Measurements from ENCODE around the gene ENDOD1. TPM values are rescaled to one million over a fixed set of nuclear protein-coding genes. Genes with fewer than 3 reads are reported as not detected.
"Not testable (repeated sequence)": the region's sequence is repeated elsewhere in the genome, so short reads cannot be mapped to it uniquely, and the experiment has no call there.

The ENDOD1 gene
- total RNA-seq, 1 experiment from 2014 or later: 12.8 TPM

- Histone ChIP-seq H3K4me2 (ENCODE audit: low read depth, low read length, poor library complexity, severe bottlenecking) (no peak overlapping the region), H4K20me1 (ENCODE audit: insufficient read depth, low read depth, low read length) (peaks cover 6% of the 10 kb centered on the region; the same call in 1 of the 2 replicates), H3K9me3 (ENCODE audit: low read length) (no peaks in the 10 kb centered on the region)
These were observed 46.2 kb downstream of the ENDOD1 start for GRCh38 chr11:95135880-95136279.

GRCh38 chr11:95136747-95137146 is 47.1 kb downstream of the ENDOD1 start:
- not testable (repeated sequence) for H2AFZ ChIP-seq (ENCODE audit: low read length); H3K79me2 ChIP-seq (ENCODE audit: low read length); H3K9me3 ChIP-seq (ENCODE audit: low read length); H3K27ac ChIP-seq (ENCODE audit: low read length); H3K9ac ChIP-seq (ENCODE audit: low read length); H3K36me3 ChIP-seq (ENCODE audit: insufficient read depth, low read length); H3K27me3 ChIP-seq (ENCODE audit: low read length); H3K4me3 ChIP-seq (ENCODE audit: low read length); DNase-seq; H3K9me2 ChIP-seq (replicated peaks; ENCODE audit: insufficient read depth, low read length); H4K20me1 ChIP-seq (ENCODE audit: insufficient read depth, low read depth, low read length); H3K4me2 ChIP-seq (ENCODE audit: low read depth, low read length, poor library complexity, severe bottlenecking)
- H3K4me1 ChIP-seq (ENCODE audit: low read length): peaks cover 12% of the 10 kb centered on the region

More at GRCh38 chr11:95135880-95136279, 46.2 kb downstream of the ENDOD1 start:
- Histone ChIP-seq H3K27me3 (ENCODE audit: low read length) (no peaks in the 10 kb centered on the region), H3K36me3 (ENCODE audit: insufficient read depth, low read length) (no peaks in the 10 kb centered on the region), H3K79me2 (ENCODE audit: low read length) (no peaks in the 10 kb centered on the region), H3K4me1 (ENCODE audit: low read length) (peaks cover 12% of the 10 kb centered on the region), H3K9ac (ENCODE audit: low read length) (no peak overlapping the region), H2AFZ (ENCODE audit: low read length) (no peak overlapping the region), H3K4me3 (ENCODE audit: low read length) (no peak overlapping the region), H3K27ac (ENCODE audit: low read length) (no peak overlapping the region), H3K9me2 (replicated peaks; ENCODE audit: insufficient read depth, low read length) (no peaks in the 10 kb centered on the region)
- no peak for DNase-seq

DNA sequence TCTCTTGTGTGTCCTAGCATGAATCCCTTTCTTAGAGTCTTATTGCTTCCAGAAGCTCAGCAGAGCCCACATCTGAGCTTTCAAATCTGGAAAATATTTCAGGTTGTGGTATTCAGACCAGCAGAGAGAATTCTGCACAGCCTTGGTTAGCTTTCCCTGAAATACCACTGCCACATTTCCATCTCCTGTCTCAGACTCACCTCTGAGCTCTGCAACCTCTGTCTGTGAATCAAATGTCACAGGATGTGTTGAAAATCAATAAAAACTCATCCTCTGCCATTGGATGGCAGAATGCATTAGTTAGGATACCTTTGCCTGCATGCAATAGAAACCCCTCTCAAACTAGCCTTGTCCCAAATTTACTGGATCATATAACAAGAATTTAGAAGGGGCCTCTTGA is 47.7 kb downstream of the ENDOD1 start:
- Histone ChIP-seq H3K27me3 (ENCODE audit: low read length) (no peaks in the 10 kb centered on the region), H3K4me1 (ENCODE audit: low read length) (peaks cover 12% of the 10 kb centered on the region)
- no peak for DNase-seq

DNA sequence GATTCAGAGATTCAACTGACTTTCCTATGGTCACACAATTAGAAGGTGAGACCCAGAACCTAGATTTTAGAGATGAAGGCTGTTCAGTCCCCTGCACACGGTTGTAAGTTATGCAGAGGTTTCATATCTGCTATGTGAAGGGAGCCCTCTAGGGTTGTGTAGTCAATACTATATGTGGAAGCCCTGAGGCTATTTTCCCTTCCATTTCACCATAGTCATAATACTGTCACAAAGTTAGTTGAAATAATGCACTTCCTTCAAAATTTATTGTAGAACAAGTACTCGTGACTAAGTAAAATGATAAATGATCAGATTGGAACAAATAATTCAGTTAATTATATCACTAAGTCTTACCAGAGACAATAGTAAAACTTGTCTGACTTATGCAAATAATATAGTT is 48.8 kb downstream of the ENDOD1 start:
- Histone ChIP-seq H3K9me3 (ENCODE audit: low read length) (no peaks in the 10 kb centered on the region), H3K4me2 (ENCODE audit: low read depth, low read length, poor library complexity, severe bottlenecking) (peak overlapping the region; percentile 21), H3K79me2 (ENCODE audit: low read length) (no peaks in the 10 kb centered on the region), H2AFZ (ENCODE audit: low read length) (no peak overlapping the region), H4K20me1 (ENCODE audit: insufficient read depth, low read depth, low read length) (no peaks in the 10 kb centered on the region), H3K4me3 (ENCODE audit: low read length) (no peak overlapping the region), H3K27ac (ENCODE audit: low read length) (no peak overlapping the region), H3K9me2 (replicated peaks; ENCODE audit: insufficient read depth, low read length) (no peaks in the 10 kb centered on the region), H3K4me1 (ENCODE audit: low read length) (peaks cover 12% of the 10 kb centered on the region), H3K9ac (ENCODE audit: low read length) (no peak overlapping the region), H3K36me3 (ENCODE audit: insufficient read depth, low read length) (no peaks in the 10 kb centered on the region), H3K27me3 (ENCODE audit: low read length) (no peaks in the 10 kb centered on the region)
- peak; percentile 85 for DNase-seq

More for the DNA sequence above, 47.7 kb downstream of the ENDOD1 start:
- no peaks in the 10 kb centered on the region for H4K20me1 ChIP-seq (ENCODE audit: insufficient read depth, low read depth, low read length)
- H2AFZ ChIP-seq (ENCODE audit: low read length): no peak overlapping the region
- H3K79me2 ChIP-seq (ENCODE audit: low read length): no peaks in the 10 kb centered on the region
- no peaks in the 10 kb centered on the region for H3K9me3 ChIP-seq (ENCODE audit: low read length)
- H3K4me3 ChIP-seq (ENCODE audit: low read length): no peak overlapping the region
- no peaks in the 10 kb centered on the region for H3K9me2 ChIP-seq (replicated peaks; ENCODE audit: insufficient read depth, low read length)
- no peaks in the 10 kb centered on the region for H3K36me3 ChIP-seq (ENCODE audit: insufficient read depth, low read length)
- H3K27ac ChIP-seq (ENCODE audit: low read length): no peak overlapping the region
- no peak overlapping the region for H3K9ac ChIP-seq (ENCODE audit: low read length)
- H3K4me2 ChIP-seq (ENCODE audit: low read depth, low read length, poor library complexity, severe bottlenecking): no peak overlapping the region

- Histone ChIP-seq H3K36me3 (ENCODE audit: insufficient read depth, low read length) (no peaks in the 10 kb centered on the region), H4K20me1 (ENCODE audit: insufficient read depth, low read depth, low read length) (no peaks in the 10 kb centered on the region), H3K9me3 (ENCODE audit: low read length) (no peaks in the 10 kb centered on the region), H3K4me2 (ENCODE audit: low read depth, low read length, poor library complexity, severe bottlenecking) (no peak overlapping the region), H3K4me1 (ENCODE audit: low read length) (peaks cover 12% of the 10 kb centered on the region), H3K27ac (ENCODE audit: low read length) (no peak overlapping the region), H3K9me2 (replicated peaks; ENCODE audit: insufficient read depth, low read length) (no peaks in the 10 kb centered on the region), H3K27me3 (ENCODE audit: low read length) (no peaks in the 10 kb centered on the region), H3K4me3 (ENCODE audit: low read length) (no peak overlapping the region), H3K79me2 (ENCODE audit: low read length) (no peaks in the 10 kb centered on the region), H2AFZ (ENCODE audit: low read length) (no peak overlapping the region), H3K9ac (ENCODE audit: low read length) (no peak overlapping the region)
- DNase-seq: no peak
These were observed 50.9 kb downstream of the ENDOD1 start for GRCh38 chr11:95140397-95141033.

DNA sequence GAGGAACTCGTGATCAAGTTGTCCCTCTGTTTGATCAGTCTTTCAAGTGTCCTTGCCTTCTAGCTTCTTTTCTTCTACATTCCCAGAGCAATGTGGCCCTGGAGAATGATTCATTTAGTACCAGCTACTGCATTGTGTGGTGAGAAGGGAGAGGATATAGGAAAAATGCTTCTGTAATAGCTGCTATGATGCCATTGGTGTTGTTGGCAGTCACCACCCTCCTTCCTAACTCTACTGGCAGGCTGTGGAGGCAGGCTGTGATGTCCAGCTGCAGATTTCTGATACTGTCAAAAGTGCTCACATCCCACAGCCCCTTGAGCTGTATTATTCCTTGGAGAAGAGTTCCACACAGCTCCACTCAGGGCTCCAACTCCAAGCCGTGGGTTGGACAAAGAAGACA is 52.8 kb downstream of the ENDOD1 start:
- Histone ChIP-seq H3K9ac (ENCODE audit: low read length) (no peak overlapping the region), H3K36me3 (ENCODE audit: insufficient read depth, low read length) (no peaks in the 10 kb centered on the region), H2AFZ (ENCODE audit: low read length) (no peak overlapping the region), H3K4me1 (ENCODE audit: low read length) (peaks cover 12% of the 10 kb centered on the region), H3K4me3 (ENCODE audit: low read length) (no peak overlapping the region), H3K4me2 (ENCODE audit: low read depth, low read length, poor library complexity, severe bottlenecking) (no peak overlapping the region), H3K27ac (ENCODE audit: low read length) (no peak overlapping the region), H3K9me2 (replicated peaks; ENCODE audit: insufficient read depth, low read length) (no peaks in the 10 kb centered on the region), H4K20me1 (ENCODE audit: insufficient read depth, low read depth, low read length) (no peaks in the 10 kb centered on the region), H3K79me2 (ENCODE audit: low read length) (no peaks in the 10 kb centered on the region), H3K9me3 (ENCODE audit: low read length) (no peaks in the 10 kb centered on the region), H3K27me3 (ENCODE audit: low read length) (no peaks in the 10 kb centered on the region)
- no peak for DNase-seq

- no peak for DNase-seq
These were observed 53.5 kb downstream of the ENDOD1 start for GRCh38 chr11:95143106-95143681.

GRCh38 chr11:95144313-95145235 is 54.9 kb downstream of the ENDOD1 start:
- Histone ChIP-seq H3K4me1 (ENCODE audit: low read length) (no peaks in the 10 kb centered on the region), H3K9me2 (replicated peaks; ENCODE audit: insufficient read depth, low read length) (no peaks in the 10 kb centered on the region), H3K79me2 (ENCODE audit: low read length) (no peaks in the 10 kb centered on the region), H3K4me3 (ENCODE audit: low read length) (no peak overlapping the region), H3K9ac (ENCODE audit: low read length) (no peak overlapping the region), H3K36me3 (ENCODE audit: insufficient read depth, low read length) (no peaks in the 10 kb centered on the region), H4K20me1 (ENCODE audit: insufficient read depth, low read depth, low read length) (no peaks in the 10 kb centered on the region), H3K27ac (ENCODE audit: low read length) (no peak overlapping the region), H3K27me3 (ENCODE audit: low read length) (no peaks in the 10 kb centered on the region), H2AFZ (ENCODE audit: low read length) (no peak overlapping the region), H3K9me3 (ENCODE audit: low read length) (no peaks in the 10 kb centered on the region), H3K4me2 (ENCODE audit: low read depth, low read length, poor library complexity, severe bottlenecking) (no peak overlapping the region)
- DNase-seq: no peak

More at GRCh38 chr11:95143106-95143681, 53.5 kb downstream of the ENDOD1 start:
- Histone ChIP-seq H3K9ac (ENCODE audit: low read length) (no peak overlapping the region), H3K9me2 (replicated peaks; ENCODE audit: insufficient read depth, low read length) (no peaks in the 10 kb centered on the region), H4K20me1 (ENCODE audit: insufficient read depth, low read depth, low read length) (no peaks in the 10 kb centered on the region), H3K27ac (ENCODE audit: low read length) (no peak overlapping the region), H3K36me3 (ENCODE audit: insufficient read depth, low read length) (no peaks in the 10 kb centered on the region), H2AFZ (ENCODE audit: low read length) (no peak overlapping the region), H3K9me3 (ENCODE audit: low read length) (no peaks in the 10 kb centered on the region), H3K4me2 (ENCODE audit: low read depth, low read length, poor library complexity, severe bottlenecking) (no peak overlapping the region), H3K4me3 (ENCODE audit: low read length) (no peak overlapping the region), H3K27me3 (ENCODE audit: low read length) (no peaks in the 10 kb centered on the region), H3K4me1 (ENCODE audit: low read length) (peaks cover 11% of the 10 kb centered on the region), H3K79me2 (ENCODE audit: low read length) (no peaks in the 10 kb centered on the region)
